ENCODE data around the gene TRAF6. TPM values are rescaled to one million over a fixed set of nuclear protein-coding genes. Genes with fewer than 3 reads are reported as not detected.

The TRAF6 gene
- total and polyA plus RNA-seq, 2 donors (not counting 3 experiments of a cell fraction or from before 2014, with no cell fraction given): 6.0 to 14.2 TPM

GRCh38 chr11:36447514-36447913 lies 62.6 kb downstream of the TRAF6 start:
- Histone ChIP-seq H4K20me1 (replicated peaks; ENCODE audit: control insufficient read depth, extremely low read depth, insufficient read depth, low read length) (no peaks in the 10 kb centered on the region), H3K9me1 (replicated peaks; ENCODE audit: control insufficient read depth, extremely low read depth, insufficient read depth, low read length) (no peaks in the 10 kb centered on the region), H3K4me2 (ENCODE audit: insufficient read depth, low read length) (no peak overlapping the region), H3K9me3 (replicated peaks; ENCODE audit: control insufficient read depth, insufficient read depth, low read length) (no peaks in the 10 kb centered on the region), H3K27ac (ENCODE audit: insufficient read depth, low read depth, low read length) (no peak overlapping the region), H3K79me2 (ENCODE audit: control insufficient read depth, insufficient read depth, low read length) (no peaks in the 10 kb centered on the region), H3K4me3 (replicated peaks in 1 of 3; ENCODE audit: insufficient read depth in 1 of 3, low read depth in 1 of 3, low read length in 3 of 3) (no peak overlapping the region), H3K36me3 (ENCODE audit: control insufficient read depth in 2 of 2, extremely low read depth in 1 of 2, insufficient read depth in 2 of 2, low read length in 2 of 2) (no peaks in the 10 kb centered on the region), H3K27me3 (ENCODE audit: control insufficient read depth in 2 of 2, insufficient read depth in 2 of 2, low read length in 2 of 2) (no peaks in the 10 kb centered on the region), H2AFZ (ENCODE audit: low read depth, low read length) (no peak overlapping the region), H3K9ac (replicated peaks; ENCODE audit: extremely low read depth, insufficient read depth, low read length) (no peak overlapping the region), H3K4me1 (ENCODE audit: control insufficient read depth, extremely low read depth, insufficient read depth, low read length) (no peaks in the 10 kb centered on the region)
- no peak for FAIRE-seq
- no TSS peak for BruUV-seq (replicated peaks)
- ChIA-PET CTCF (interaction anchor here (0.9 kb wide), 1 partner anchor 155 kb away, joined by 3 read pairs; no protein-coding TSS in a partner anchor), POLR2A (no interaction called here)
- dilution Hi-C loops (cut with MboI; ENCODE audit: extremely low pct_ligation_motif_present, low sequenced_read_pairs) (no loop called here), intact Hi-C loops (cut with micrococcal nuclease) (no loop called here)
- no peak for TF ChIP-seq MYC (IDR thresholded peaks at IDR 0.05; ENCODE audit: low read depth, low read length)
- TF ChIP-seq, protein P1, sequence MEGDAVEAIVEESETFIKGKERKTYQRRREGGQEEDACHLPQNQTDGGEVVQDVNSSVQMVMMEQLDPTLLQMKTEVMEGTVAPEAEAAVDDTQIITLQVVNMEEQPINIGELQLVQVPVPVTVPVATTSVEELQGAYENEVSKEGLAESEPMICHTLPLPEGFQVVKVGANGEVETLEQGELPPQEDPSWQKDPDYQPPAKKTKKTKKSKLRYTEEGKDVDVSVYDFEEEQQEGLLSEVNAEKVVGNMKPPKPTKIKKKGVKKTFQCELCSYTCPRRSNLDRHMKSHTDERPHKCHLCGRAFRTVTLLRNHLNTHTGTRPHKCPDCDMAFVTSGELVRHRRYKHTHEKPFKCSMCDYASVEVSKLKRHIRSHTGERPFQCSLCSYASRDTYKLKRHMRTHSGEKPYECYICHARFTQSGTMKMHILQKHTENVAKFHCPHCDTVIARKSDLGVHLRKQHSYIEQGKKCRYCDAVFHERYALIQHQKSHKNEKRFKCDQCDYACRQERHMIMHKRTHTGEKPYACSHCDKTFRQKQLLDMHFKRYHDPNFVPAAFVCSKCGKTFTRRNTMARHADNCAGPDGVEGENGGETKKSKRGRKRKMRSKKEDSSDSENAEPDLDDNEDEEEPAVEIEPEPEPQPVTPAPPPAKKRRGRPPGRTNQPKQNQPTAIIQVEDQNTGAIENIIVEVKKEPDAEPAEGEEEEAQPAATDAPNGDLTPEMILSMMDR (IDR thresholded peaks at IDR 0.05; ENCODE audit: extremely low read depth in 1 of 2, insufficient read depth in 1 of 2, low read depth in 1 of 2, low read length in 2 of 2): no peak
- no peak for TF ChIP-seq GATA2 (IDR thresholded peaks at IDR 0.05; ENCODE audit: insufficient read depth, insufficient read length, low read depth, low read length)
- TF ChIP-seq POLR2AphosphoS5 (IDR thresholded peaks at IDR 0.05; ENCODE audit: insufficient read depth, low read depth, low read length): no peak
- TF ChIP-seq, protein P2, sequence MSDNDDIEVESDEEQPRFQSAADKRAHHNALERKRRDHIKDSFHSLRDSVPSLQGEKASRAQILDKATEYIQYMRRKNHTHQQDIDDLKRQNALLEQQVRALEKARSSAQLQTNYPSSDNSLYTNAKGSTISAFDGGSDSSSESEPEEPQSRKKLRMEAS (IDR thresholded peaks at IDR 0.05; ENCODE audit: insufficient read depth, insufficient read length): no peak
- TF ChIP-seq JUN (IDR thresholded peaks at IDR 0.05; ENCODE audit: borderline replicate concordance, insufficient read depth, insufficient read length, low read depth): no peak
- TF ChIP-seq EZH2 (IDR thresholded peaks at IDR 0.05; ENCODE audit: borderline replicate concordance, low read depth, low read length, severe bottlenecking): no peak
- TF ChIP-seq FOS (IDR thresholded peaks at IDR 0.05; ENCODE audit: borderline replicate concordance, insufficient read depth, low read length): no peak
- TF ChIP-seq POLR2A (IDR thresholded peaks at IDR 0.05; ENCODE audit: low read depth, low read length): no peak
- no peak for DNase-seq (ENCODE audit: low read depth, low spot score)
